Panc1 (cell line): ENCODE measurements around the gene SMIM33.

Source experiments
- CTCF ChIP-seq: fragments of 450-650 bp; IDR thresholded peaks from 2 replicates; pipeline ENCODE4 v1.5.1; 2017; ENCODE audit warnings: mild to moderate bottlenecking
- POLR2AphosphoS5 ChIP-seq: IDR thresholded peaks from 2 replicates; pipeline ENCODE4 v1.6.1; 2012; ENCODE audit warnings: mild to moderate bottlenecking, low read depth, low read length, moderate library complexity
- REST ChIP-seq, 2 experiments: IDR thresholded peaks; 2 replicates each; pipeline ENCODE4 v1.6.1; 2011 to 2012; ENCODE audit warnings: low read depth in 2 of 2, control low read depth in 1 of 2, low read length in 1 of 2, mild to moderate bottlenecking in 1 of 2, moderate library complexity in 1 of 2; ENCODE audit not compliant: insufficient read depth in 1 of 2
- SIN3A ChIP-seq: IDR thresholded peaks from 2 replicates; pipeline ENCODE4 v1.6.1; 2012; ENCODE audit warnings: low read depth, mild to moderate bottlenecking, low read length, moderate library complexity, borderline replicate concordance; ENCODE audit not compliant: insufficient read depth
- TCF7L2 ChIP-seq: IDR thresholded peaks from 2 replicates; pipeline ENCODE4 v1.6.1; 2011; ENCODE audit warnings: mild to moderate bottlenecking, low read depth, low read length, inconsistent platforms

DNA sequence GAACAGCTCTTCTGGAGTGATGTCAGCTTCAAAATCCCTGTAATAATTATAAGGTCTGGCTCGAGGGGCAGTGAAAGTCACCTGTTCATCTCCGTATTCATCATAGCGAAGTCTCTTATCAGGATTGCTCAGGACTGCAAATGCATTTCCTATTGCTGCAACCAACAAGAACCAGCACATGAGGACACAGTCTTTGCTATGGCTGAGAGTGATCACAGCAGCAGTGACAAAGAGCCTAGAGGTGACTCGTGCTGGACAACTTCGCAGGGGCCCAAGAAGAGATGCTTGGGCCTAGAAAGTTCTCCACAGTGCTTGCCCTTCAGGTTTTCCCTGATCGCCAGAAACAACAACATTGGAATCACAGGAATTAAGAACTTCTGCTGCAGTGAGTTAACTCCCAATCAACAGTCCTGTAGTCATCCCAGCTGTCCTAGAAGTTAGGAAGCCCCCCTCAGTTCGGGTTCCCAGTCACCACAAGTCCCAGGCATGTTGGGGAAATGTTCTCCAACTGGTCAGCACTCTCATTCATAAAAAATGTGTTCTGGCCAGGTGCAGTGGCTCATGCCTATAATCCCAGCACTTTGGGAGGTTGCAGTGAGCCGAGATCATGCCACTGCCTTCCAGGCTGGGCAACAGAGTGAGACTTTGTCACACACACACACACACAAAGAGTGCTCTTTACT is 44.5 kb upstream of the SMIM33 start:
- TF ChIP-seq POLR2AphosphoS5 (no peak), CTCF (no peak), REST (IDR thresholded peaks at IDR 0.05; ENCODE audit: insufficient read depth in 1 of 2, low read depth in 2 of 2, low read length in 1 of 2) (no peak), SIN3A (no peak), TCF7L2 (no peak)
